GM13977 (cell line): Measurements from ENCODE around the gene TMEM147.

ENCODE experiments used
- DNase-seq: peaks from one replicate; pipeline ENCODE4 v3.0.0; 2012; ENCODE audit warnings: low spot score
- in situ Hi-C: fragments of 300-500 bp; cut with MboI; formaldehyde crosslinking; loops from one replicate; pipeline ENCODE4 v1.12.0; 2022; ENCODE audit warnings: low sequenced_read_pairs, low pct_unique_long_range_greater_than_20kb, mixed read lengths, inconsistent platforms; ENCODE audit not compliant: unreplicated experiment
- TF ChIP-seq, protein P1 (sequence below): IDR thresholded peaks from 2 replicates; pipeline ENCODE4 v1.5.1; 2012; ENCODE audit warnings: mild to moderate bottlenecking, control low read depth; ENCODE audit not compliant: insufficient read depth; ENCODE audit errors: extremely low read depth, missing control alignments

The TMEM147 gene

DNA sequence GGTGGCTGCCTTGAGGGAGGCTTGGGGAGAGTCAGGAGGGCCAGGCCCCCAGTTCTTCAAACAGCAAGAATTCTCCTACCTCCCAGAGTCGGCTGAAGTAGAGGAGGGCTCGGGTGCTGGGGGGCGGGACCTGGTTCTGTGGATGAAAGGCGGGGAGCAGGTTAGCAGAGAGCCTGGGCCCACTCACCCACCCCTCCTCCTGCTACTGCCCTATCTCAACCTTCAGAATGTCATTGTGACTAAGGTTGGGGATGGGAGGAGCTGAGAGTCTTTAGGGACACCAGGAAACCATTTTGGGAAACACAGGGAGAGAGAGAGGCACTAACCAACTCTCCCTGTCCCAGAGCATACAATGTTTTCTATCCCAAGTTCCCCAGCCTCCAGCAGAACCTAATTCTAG, 42.7 kb upstream of the TMEM147 start:
- DNase-seq: no peak
- TF ChIP-seq, protein P1, sequence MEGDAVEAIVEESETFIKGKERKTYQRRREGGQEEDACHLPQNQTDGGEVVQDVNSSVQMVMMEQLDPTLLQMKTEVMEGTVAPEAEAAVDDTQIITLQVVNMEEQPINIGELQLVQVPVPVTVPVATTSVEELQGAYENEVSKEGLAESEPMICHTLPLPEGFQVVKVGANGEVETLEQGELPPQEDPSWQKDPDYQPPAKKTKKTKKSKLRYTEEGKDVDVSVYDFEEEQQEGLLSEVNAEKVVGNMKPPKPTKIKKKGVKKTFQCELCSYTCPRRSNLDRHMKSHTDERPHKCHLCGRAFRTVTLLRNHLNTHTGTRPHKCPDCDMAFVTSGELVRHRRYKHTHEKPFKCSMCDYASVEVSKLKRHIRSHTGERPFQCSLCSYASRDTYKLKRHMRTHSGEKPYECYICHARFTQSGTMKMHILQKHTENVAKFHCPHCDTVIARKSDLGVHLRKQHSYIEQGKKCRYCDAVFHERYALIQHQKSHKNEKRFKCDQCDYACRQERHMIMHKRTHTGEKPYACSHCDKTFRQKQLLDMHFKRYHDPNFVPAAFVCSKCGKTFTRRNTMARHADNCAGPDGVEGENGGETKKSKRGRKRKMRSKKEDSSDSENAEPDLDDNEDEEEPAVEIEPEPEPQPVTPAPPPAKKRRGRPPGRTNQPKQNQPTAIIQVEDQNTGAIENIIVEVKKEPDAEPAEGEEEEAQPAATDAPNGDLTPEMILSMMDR: no peak
- in situ Hi-C loops: no loop called here

DNA sequence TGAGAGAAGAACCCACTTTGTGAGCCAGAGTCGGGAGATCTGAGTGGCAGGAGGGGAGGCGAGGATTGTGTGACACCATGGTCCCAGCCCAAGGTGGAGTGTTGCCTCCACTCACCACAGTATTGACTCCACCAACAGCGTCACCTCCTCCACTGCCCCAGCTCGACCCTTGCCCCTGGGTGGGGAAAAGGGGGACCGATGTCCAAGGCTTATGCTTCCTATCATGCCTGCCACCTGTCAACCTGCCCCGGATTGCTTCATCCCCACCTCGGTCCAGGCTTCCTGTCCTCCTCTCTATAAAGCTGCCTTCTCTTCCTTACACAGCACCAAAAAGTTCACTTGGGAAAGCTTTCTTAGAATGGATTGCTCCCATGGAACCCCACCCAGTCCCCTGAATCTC, 39.4 kb upstream of the TMEM147 start:
- TF ChIP-seq, protein P1: no peak
- in situ Hi-C loops: no loop called here
- DNase-seq: no peak

DNA sequence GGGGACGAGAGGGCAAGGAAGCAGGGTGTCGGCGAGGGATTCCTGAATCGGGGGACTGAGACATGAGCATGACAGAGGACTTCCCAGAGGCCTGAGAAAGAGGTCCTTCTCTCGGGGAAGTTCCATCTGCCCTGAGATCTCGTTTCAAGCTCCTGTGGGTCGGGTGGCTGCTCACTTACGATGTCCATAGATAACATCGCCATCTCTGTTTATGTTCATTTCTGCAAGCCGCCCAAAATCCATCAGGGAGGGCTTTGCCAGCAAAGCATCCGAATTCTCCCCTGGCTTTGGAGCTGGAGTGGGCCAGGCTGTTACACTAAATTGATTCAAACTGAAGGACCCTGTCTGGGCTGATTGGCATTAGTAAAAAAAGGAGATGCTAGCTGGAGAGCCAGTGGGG, 37.9 kb upstream of the TMEM147 start:
- DNase-seq: no peak
- TF ChIP-seq, protein P1: no peak
- in situ Hi-C loops: no loop called here

DNA sequence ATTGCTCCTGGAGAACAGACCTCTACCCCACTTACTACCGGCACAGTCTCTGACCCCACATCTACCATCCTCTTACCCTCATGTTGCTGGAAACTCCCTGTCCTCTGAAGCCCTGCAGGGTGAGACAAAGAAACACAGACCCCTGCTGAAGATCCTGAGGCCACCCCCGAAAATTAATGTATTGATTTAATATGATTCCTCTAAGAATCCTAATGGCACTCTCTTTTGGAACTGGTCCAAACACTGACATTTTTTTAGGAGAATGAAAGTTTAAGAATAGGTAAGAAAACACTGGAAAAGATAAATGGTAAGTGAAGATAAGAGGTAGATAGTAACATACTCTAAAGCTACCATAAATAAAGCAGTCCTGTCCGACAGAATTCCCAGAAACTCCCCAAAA, 37.3 kb upstream of the TMEM147 start:
- in situ Hi-C loops: no loop called here

DNA sequence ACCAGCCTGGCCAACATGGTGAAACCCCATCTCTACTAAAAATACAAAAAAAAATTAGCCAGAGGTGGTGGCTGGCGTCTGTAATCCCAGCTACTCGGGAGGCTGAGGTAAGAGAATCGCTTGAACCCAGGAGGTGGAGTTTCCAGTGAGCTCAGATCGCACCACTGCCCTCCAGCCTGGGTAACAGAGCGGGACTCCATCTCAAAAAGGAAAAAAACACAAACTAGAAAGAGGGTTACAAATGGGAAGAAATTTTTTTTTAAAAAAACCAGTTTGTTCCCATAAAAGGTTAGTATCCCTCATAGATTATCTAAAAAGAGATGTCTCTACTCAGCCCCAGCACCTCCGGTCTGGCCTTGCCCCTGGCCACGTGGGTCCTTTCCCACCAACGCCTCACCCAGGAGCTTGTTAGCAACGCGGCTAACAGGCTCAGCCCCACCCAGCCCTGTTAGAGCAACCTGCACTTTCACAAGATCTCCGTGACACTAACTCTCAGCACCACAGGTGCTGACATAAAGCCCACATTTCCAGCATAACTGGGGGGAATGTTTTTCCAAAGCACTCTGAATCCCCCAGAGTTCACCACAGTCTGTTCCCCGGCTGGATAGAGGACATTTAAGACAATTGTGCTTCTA, 36.3 kb upstream of the TMEM147 start:
- peak; percentile 86 for DNase-seq
- in situ Hi-C loops: no loop called here

More for the DNA sequence above, 37.3 kb upstream of the TMEM147 start:
- TF ChIP-seq, protein P1: no peak
- no peak for DNase-seq

DNA sequence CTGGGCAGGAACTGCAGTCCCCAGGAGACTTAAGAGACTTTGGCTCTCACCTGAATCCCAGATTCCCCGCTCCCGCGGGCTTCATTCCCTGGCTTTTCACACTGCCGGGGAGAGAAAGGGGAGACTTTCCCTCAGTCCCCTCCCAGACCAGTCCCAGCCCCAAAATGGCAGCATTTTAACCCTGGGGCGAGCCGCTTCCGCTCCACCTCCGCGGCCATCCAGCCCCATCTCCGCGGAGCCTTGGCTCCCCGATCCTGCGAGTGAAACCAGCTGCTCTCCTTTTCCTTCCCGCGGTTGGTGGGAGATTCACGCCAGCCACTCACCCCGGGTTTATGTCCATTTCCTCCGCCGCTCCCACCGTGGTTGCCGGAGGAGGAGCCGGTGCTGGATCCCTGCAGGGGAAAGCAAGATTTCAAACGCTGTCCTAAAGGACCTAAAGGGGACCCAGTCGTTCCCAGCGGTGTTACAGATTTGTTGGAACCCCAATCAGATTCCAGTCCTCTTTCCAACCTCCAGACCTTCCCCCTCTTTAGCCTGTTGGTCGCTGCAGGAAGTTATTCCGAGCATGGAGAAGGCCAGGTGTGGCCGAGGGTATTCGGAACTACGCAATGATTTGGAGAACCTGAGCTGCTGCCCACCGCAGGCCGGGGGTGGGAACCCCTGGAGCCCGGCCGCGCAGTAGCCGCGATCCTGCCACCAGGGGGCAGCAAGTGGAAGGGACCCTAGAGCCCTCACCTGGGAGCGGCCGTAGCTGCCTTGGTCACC, 35.4 kb upstream of the TMEM147 start:
- TF ChIP-seq, protein P1: peak; percentile 94
- peak; percentile 91 for DNase-seq

More for the DNA sequence above, 36.3 kb upstream of the TMEM147 start:
- TF ChIP-seq, protein P1: no peak

More for the DNA sequence above, 35.4 kb upstream of the TMEM147 start:
- in situ Hi-C loops: no loop called here
